Peyer's patch (tissue), 4 donors: ENCODE measurements around the gene LGALS4.

Experiments
- POLR2A ChIP-seq, 2 donors: fragments of 450-650 bp; IDR thresholded peaks; one replicate each; pipeline ENCODE4 v1.5.1; 2017; ENCODE audit warnings: antibody characterized with exemption in 2 of 2, mild to moderate bottlenecking in 2 of 2, moderate library complexity in 2 of 2
- TF ChIP-seq, protein P1 (sequence below), 6 experiments: fragments of 450-650 bp in 4 of 6; fragments of 200-600 bp in 2 of 6; sonication (generic) in 1 of 6; IDR thresholded peaks; one replicate each; pipeline ENCODE4 v1.5.1; 2017 to 2019; ENCODE audit warnings: antibody characterized with exemption in 6 of 6, mild to moderate bottlenecking in 3 of 6, moderate library complexity in 1 of 6

GRCh38 chr19:38781058-38781457 is 31.7 kb downstream of the LGALS4 start:
- TF ChIP-seq, protein P1, sequence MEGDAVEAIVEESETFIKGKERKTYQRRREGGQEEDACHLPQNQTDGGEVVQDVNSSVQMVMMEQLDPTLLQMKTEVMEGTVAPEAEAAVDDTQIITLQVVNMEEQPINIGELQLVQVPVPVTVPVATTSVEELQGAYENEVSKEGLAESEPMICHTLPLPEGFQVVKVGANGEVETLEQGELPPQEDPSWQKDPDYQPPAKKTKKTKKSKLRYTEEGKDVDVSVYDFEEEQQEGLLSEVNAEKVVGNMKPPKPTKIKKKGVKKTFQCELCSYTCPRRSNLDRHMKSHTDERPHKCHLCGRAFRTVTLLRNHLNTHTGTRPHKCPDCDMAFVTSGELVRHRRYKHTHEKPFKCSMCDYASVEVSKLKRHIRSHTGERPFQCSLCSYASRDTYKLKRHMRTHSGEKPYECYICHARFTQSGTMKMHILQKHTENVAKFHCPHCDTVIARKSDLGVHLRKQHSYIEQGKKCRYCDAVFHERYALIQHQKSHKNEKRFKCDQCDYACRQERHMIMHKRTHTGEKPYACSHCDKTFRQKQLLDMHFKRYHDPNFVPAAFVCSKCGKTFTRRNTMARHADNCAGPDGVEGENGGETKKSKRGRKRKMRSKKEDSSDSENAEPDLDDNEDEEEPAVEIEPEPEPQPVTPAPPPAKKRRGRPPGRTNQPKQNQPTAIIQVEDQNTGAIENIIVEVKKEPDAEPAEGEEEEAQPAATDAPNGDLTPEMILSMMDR (IDR thresholded peaks at IDR 0.05), result no peak
- no peak for TF ChIP-seq POLR2A (IDR thresholded peaks at IDR 0.05)
